Measurements from ENCODE around the gene EPG5.

EPG5 gene

GRCh38 chr18:46008531-46008930, 41.4 kb upstream of the EPG5 start:
- TF ChIP-seq, protein P1, sequence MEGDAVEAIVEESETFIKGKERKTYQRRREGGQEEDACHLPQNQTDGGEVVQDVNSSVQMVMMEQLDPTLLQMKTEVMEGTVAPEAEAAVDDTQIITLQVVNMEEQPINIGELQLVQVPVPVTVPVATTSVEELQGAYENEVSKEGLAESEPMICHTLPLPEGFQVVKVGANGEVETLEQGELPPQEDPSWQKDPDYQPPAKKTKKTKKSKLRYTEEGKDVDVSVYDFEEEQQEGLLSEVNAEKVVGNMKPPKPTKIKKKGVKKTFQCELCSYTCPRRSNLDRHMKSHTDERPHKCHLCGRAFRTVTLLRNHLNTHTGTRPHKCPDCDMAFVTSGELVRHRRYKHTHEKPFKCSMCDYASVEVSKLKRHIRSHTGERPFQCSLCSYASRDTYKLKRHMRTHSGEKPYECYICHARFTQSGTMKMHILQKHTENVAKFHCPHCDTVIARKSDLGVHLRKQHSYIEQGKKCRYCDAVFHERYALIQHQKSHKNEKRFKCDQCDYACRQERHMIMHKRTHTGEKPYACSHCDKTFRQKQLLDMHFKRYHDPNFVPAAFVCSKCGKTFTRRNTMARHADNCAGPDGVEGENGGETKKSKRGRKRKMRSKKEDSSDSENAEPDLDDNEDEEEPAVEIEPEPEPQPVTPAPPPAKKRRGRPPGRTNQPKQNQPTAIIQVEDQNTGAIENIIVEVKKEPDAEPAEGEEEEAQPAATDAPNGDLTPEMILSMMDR (conservative IDR thresholded peaks at IDR 0.05; ENCODE audit: low read depth) = no peak
- ChIA-PET CTCF (no interaction called here), POLR2A (ENCODE audit: low non-redundant PET) (no interaction called here)
- H3K27ac ChIP-seq = no peak overlapping the region
- DNase-seq (ENCODE audit: low spot score) = no peak

DNA sequence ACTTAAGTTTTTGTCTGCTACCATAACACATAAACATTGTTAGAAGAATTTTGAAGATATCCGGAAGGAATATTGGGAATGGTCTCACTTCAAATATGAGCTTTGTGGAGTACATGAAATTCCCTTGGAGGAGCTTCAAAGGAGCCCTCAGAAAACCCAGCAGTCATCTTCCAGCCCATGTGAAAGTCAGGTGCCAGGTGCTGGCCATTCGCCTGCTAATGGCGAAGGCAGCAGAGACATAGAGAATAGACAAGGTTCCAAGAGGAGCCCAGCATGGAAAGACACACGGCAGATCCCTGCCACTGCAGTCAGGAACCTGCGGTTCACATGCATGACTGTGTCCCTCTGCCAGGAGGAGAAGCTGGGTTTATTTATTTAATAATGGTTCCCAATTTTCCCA, 40.0 kb upstream of the EPG5 start:
- ChIA-PET POLR2A (ENCODE audit: low non-redundant PET) (no interaction called here), CTCF (no interaction called here)
- no peak overlapping the region for H3K27ac ChIP-seq
- TF ChIP-seq, protein P1 (conservative IDR thresholded peaks at IDR 0.05; ENCODE audit: low read depth) = no peak
- DNase-seq (ENCODE audit: low spot score) = no peak

DNA sequence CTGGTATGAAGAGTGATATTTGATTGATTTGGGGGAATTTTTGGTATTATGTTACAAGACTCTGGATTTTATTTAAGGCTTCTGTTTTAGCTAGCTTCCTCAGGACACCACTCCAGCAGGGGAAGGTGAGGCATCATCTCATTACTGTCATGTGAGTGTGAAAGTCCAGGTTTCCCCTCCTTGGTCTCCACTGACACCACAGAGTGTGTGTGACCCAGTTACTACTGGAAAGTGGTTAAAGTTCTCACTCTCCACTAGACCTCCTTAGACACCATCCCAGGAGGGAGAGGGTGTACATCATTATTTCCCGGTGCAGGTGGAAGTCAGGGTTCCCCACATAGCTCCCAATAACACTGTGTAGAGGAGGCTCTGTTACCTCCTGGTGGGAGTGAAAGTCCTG, 35.8 kb upstream of the EPG5 start:
- TF ChIP-seq, protein P1 (conservative IDR thresholded peaks at IDR 0.05; ENCODE audit: low read depth) = no peak
- ChIA-PET CTCF (no interaction called here), POLR2A (ENCODE audit: low non-redundant PET) (no interaction called here)
- DNase-seq (ENCODE audit: low spot score) = no peak
- H3K27ac ChIP-seq = no peak overlapping the region

DNA sequence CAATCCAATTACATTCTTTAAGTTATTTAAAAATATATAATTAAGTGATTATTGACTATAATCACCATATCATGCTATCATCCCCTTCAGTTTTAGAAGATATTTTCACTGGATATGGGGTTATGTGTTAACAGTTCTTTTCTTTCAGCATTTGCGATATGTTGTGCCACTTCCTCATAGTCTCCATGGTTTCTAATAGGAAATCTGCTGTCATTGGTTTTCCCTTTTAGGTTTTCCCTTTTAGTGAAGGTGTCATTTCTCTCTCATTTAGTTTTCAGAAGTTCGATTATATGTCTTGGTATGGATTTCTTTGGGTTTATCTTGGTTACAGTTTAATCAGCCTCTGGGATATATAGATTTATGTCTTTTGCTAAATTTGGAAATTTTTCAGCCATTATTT, 34.8 kb upstream of the EPG5 start:
- CTCF ChIA-PET = no interaction called here
- no peak overlapping the region for H3K27ac ChIP-seq
- TF ChIP-seq, protein P1 (conservative IDR thresholded peaks at IDR 0.05; ENCODE audit: low read depth) = no peak
- no peak for DNase-seq (ENCODE audit: low spot score)
- POLR2A ChIA-PET (ENCODE audit: low non-redundant PET) = no interaction called here

DNA sequence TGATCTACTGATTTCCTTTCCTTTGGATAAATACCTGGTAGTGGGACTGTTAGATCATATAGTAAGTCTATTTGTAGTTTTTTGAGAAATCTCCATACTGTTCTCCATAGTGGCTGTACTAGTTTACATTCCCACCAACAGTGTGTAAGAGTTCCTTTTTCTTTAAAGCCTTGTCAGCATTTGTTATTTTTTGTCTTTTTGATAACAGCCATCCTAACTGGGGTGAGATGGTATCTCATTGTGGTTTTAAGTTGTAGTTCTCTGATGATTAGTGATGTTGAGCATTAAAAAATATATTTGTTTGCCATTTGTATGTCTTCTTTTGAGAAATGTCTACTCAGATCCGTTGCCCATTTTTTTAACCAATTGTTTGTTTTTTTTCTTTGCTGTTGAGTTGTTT, 33.9 kb upstream of the EPG5 start:
- CTCF ChIA-PET = no interaction called here
- DNase-seq (ENCODE audit: low spot score) = no peak
- no peak overlapping the region for H3K27ac ChIP-seq
- TF ChIP-seq, protein P1 (conservative IDR thresholded peaks at IDR 0.05; ENCODE audit: low read depth) = no peak
- POLR2A ChIA-PET (ENCODE audit: low non-redundant PET) = no interaction called here

DNA sequence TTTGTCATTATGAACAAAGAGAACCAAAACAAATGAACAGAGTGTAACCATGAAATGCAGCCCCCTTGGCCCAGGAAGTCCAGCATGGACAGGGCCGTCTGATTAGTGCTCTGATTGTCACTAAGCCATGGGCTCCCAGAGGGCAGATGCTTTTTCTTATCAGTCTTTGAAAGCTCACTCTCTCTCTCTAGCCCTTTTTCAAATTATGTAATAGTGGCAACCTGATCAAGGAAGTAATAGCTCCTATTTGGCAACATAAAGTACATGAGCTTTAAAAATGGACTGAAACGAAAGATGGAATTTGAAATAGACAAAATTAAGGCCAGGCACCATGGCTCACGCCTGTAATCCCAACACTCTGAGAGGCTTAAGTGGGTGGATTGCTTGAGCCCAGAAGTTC, 32.4 kb upstream of the EPG5 start:
- DNase-seq (ENCODE audit: low spot score) = no peak
- POLR2A ChIA-PET (ENCODE audit: low non-redundant PET) = no interaction called here
- TF ChIP-seq, protein P1 (conservative IDR thresholded peaks at IDR 0.05; ENCODE audit: low read depth) = no peak
- CTCF ChIA-PET = interaction anchor here (0.5 to 0.6 kb wide), 3 partner anchors 61 to 1432 kb away, joined by 3 to 4 read pairs (median 3); no protein-coding TSS in a partner anchor
- H3K27ac ChIP-seq = no peak overlapping the region

DNA sequence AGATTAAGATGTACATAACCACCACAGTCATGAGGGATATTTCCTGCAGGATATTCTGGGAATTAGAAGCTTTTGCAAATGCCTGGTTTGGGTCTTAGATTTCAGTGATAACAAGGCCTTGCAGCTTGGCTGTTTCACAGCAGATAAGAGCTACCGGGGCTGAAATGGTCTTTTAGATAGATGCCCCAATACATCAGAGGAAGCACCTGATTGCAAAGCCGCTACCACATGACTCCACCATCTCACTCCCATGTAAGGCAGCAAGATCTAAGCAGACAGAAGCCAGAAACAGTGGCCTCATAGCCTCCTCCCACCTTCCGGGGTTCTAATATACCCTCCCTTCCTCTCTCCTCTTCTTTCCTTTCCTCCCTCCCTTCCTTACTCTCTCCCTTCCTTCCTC, 31.1 kb upstream of the EPG5 start:
- POLR2A ChIA-PET (ENCODE audit: low non-redundant PET) = no interaction called here
- TF ChIP-seq, protein P1 (conservative IDR thresholded peaks at IDR 0.05; ENCODE audit: low read depth) = no peak
- CTCF ChIA-PET = no interaction called here
- H3K27ac ChIP-seq = no peak overlapping the region
- DNase-seq (ENCODE audit: low spot score) = no peak

Data from RWPE1 (cell line).